HepG2 (cell line): ENCODE data around the gene TOB2. TPM values are rescaled to one million over a fixed set of nuclear protein-coding genes. Genes with fewer than 3 reads are reported as not detected.

Experiments
- ATAC-seq: fragments of 200-7000 bp; cut with Tn5 transposase; 3 replicates; pipeline ENCODE4 v1.9.1; 2020; ENCODE audit warnings: mild to moderate bottlenecking, moderate library complexity
- BruUV-seq: library from RNA; stranded (reverse); fragments of 400-500 nt; replicated peaks from 2 replicates; lab custom pipeline; 2021; lab: Mats Ljungman, UMichigan
- CTCF ChIA-PET: fragments of 300-600 bp; formaldehyde crosslinking; extraction: SDS; loops from one replicate; lab custom pipeline; 2021; ENCODE audit warnings: low total read pairs, inconsistent platforms, low intra/inter-chr PET ratio; lab: Yijun Ruan, JAX
- POLR2A ChIA-PET: fragments of 350-600 bp; sonication (Branson Sonifier 250); formaldehyde crosslinking; loops from one replicate; lab custom pipeline; 2020; ENCODE audit warnings: antibody characterized with exemption, inconsistent platforms; lab: Yijun Ruan, JAX
- DNase-seq: peaks from one replicate; pipeline ENCODE4 v3.0.0-alpha.2; 2015; ENCODE audit warnings: low spot score
- FAIRE-seq: peaks from 3 replicates; lab custom pipeline; 2011; peaks lifted over from hg19 to GRCh38; lab: Jason Lieb, UNC
- H2AFZ ChIP-seq: one replicate; pipeline ENCODE4 v1.6.1; 2011; ENCODE audit warnings: low read length, inconsistent platforms
- H3K27ac ChIP-seq: fragments of 300-600 bp; 3 replicates; pipeline ENCODE4 v1.8.0; 2011; ENCODE audit warnings: mixed run types, mild to moderate bottlenecking, mixed read lengths, low read length, inconsistent platforms; ENCODE audit not compliant: insufficient read depth; ENCODE audit errors: extremely low read length
- H3K27me3 ChIP-seq, 2 experiments: fragments of 200-600 bp in 1 of 2; 2 replicates in 1 of 2; 3 replicates in 1 of 2; pipeline versions ENCODE4 v1.6.0 to v1.8.0; 2011; ENCODE audit warnings: low read length in 2 of 2, mild to moderate bottlenecking in 2 of 2, moderate library complexity in 2 of 2, inconsistent platforms in 1 of 2; ENCODE audit not compliant: insufficient read depth in 2 of 2, control insufficient read depth in 1 of 2
- H3K36me3 ChIP-seq, 2 experiments: fragments of 200-600 bp in 1 of 2; replicated peaks in 1 of 2; 2 replicates in 1 of 2; 3 replicates in 1 of 2; pipeline versions ENCODE4 v1.5.1 to v1.8.0; 2011; ENCODE audit warnings: low read length in 2 of 2, inconsistent platforms in 1 of 2; ENCODE audit not compliant: insufficient read depth in 2 of 2, control insufficient read depth in 1 of 2
- H3K4me1 ChIP-seq: 2 replicates; pipeline ENCODE4 v1.5.1; 2012; ENCODE audit warnings: low read length, inconsistent platforms; ENCODE audit not compliant: insufficient read depth
- H3K4me2 ChIP-seq: 2 replicates; pipeline ENCODE4 v1.6.0; 2011; ENCODE audit warnings: low read depth, low read length, inconsistent platforms
- H3K4me3 ChIP-seq, 3 experiments: fragments of 200-600 bp in 1 of 3; sonication (generic), shearing (Covaris generic) in 1 of 3; replicated peaks in 1 of 3; 2 replicates each; pipeline ENCODE4 v1.5.1; 2011 to 2016; ENCODE audit warnings: low read length in 3 of 3, inconsistent platforms in 2 of 3, low read depth in 2 of 3, mild to moderate bottlenecking in 2 of 3, control low read depth in 1 of 3, mixed read lengths in 1 of 3; ENCODE audit not compliant: insufficient read depth in 1 of 3
- H3K79me2 ChIP-seq: one replicate; pipeline ENCODE4 v1.6.1; 2011; ENCODE audit warnings: low read length, inconsistent platforms; ENCODE audit not compliant: insufficient read depth
- H3K9ac ChIP-seq: 2 replicates; pipeline ENCODE4 v1.6.0; 2011; ENCODE audit warnings: mild to moderate bottlenecking, low read depth, low read length, inconsistent platforms; ENCODE audit not compliant: insufficient read depth
- H3K9me3 ChIP-seq: 2 replicates; pipeline ENCODE4 v1.5.1; 2012; ENCODE audit warnings: mild to moderate bottlenecking, low read length
- H4K20me1 ChIP-seq: 2 replicates; pipeline ENCODE4 v1.6.0; 2011; ENCODE audit warnings: inconsistent platforms, mild to moderate bottlenecking, low read length, moderate library complexity; ENCODE audit not compliant: insufficient read depth
- CREM ChIP-seq, 2 experiments: sonication (generic) in 1 of 2; formaldehyde crosslinking in 1 of 2; IDR thresholded peaks; 2 replicates each; pipeline versions ENCODE4 v1.4.0 to v1.6.1; 2016 to 2020; ENCODE audit warnings: antibody characterized with exemption in 1 of 2, mild to moderate bottlenecking in 1 of 2, missing genetic modification reagents in 1 of 2
- GABPA ChIP-seq, 2 experiments: IDR thresholded peaks; 2 replicates each; pipeline ENCODE4 v1.6.1; 2011 to 2016; ENCODE audit warnings: low read depth in 2 of 2, low read length in 1 of 2, missing biosample characterization in 1 of 2, missing genetic modification characterization in 1 of 2
- HNRNPLL ChIP-seq: fragments of 200-400 bp; formaldehyde crosslinking; IDR thresholded peaks from 2 replicates; pipeline ENCODE4 v1.6.1; 2017; ENCODE audit warnings: mild to moderate bottlenecking, low read depth, low read length; ENCODE audit not compliant: poor library complexity, severe bottlenecking
- MIXL1 ChIP-seq: IDR thresholded peaks from 2 replicates; pipeline ENCODE4 v1.6.1; 2016
- NR2F6 ChIP-seq, 2 experiments: IDR thresholded peaks; 2 replicates each; pipeline ENCODE4 v1.6.1; 2016; ENCODE audit warnings: antibody characterized with exemption in 1 of 2, mild to moderate bottlenecking in 1 of 2
- RBM39 ChIP-seq: fragments of 200-400 bp; formaldehyde crosslinking; IDR thresholded peaks from one replicate; pipeline ENCODE4 v1.6.1; 2018; ENCODE audit warnings: antibody characterized with exemption, mild to moderate bottlenecking, low read depth, low read length; ENCODE audit not compliant: poor library complexity, severe bottlenecking
- TAF15 ChIP-seq: fragments of 200-400 bp; formaldehyde crosslinking; IDR thresholded peaks from one replicate; pipeline ENCODE4 v1.6.1; 2018; ENCODE audit warnings: mild to moderate bottlenecking, low read depth, low read length; ENCODE audit not compliant: poor library complexity, severe bottlenecking
- ZNF317 ChIP-seq: sonication (generic); formaldehyde crosslinking; IDR thresholded peaks from 2 replicates; pipeline ENCODE4 v1.5.0; 2020; ENCODE audit warnings: mild to moderate bottlenecking, missing genetic modification reagents
- ZNF335 ChIP-seq: sonication (generic); formaldehyde crosslinking; IDR thresholded peaks from 2 replicates; pipeline ENCODE4 v1.4.0; 2020; ENCODE audit warnings: missing genetic modification reagents
- ZNF430 ChIP-seq: sonication (generic); formaldehyde crosslinking; IDR thresholded peaks from 2 replicates; pipeline ENCODE4 v1.9.0; 2021; ENCODE audit warnings: mild to moderate bottlenecking, missing genetic modification reagents
- ZNF44 ChIP-seq: sonication (generic); formaldehyde crosslinking; IDR thresholded peaks from 2 replicates; pipeline ENCODE4 v1.5.1; 2020; ENCODE audit warnings: mild to moderate bottlenecking, missing genetic modification reagents
- WGBS: methylation state at CpG from one replicate; pipeline ENCODE4 v1.1.6; 2017; ENCODE audit warnings: low lambda C conversion rate; 5-methylcytosine and 5-hydroxymethylcytosine counted together
- in situ Hi-C: cut with HindIII; loops from 2 replicates; pipeline ENCODE4 v1.10.0; 2017; ENCODE audit warnings: low pct_unique_long_range_greater_than_20kb; ENCODE audit not compliant: extremely low pct_ligation_motif_present
- intact Hi-C: fragments of 100-400 bp; cut with micrococcal nuclease; formaldehyde crosslinking; loops from one replicate; pipeline ENCODE4 v1.10.0; 2022; ENCODE audit not compliant: unreplicated experiment
- polyA plus RNA-seq, 8 experiments: library from polyadenylated mRNA; depleted of rRNA in 3 of 8; stranded (reverse) in 7 of 8; unstranded in 1 of 8; fragments of >200 nt; fragmentation: Illumina TruSeq in 4 of 8; extraction: Trizol in 4 of 8; gene quantifications; 2 replicates each; pipeline versions ENCODE4 v1.2.1 to v1.2.3, GENCODE V29; 2011 to 2016; ENCODE audit warnings: low read depth in 4 of 8, missing spikeins in 1 of 8, mixed read lengths in 1 of 8; ENCODE audit not compliant: insufficient read depth in 1 of 8
- total RNA-seq, 5 experiments: library from RNA; depleted of rRNA; stranded (reverse); fragments of >200 nt; fragmentation: Illumina TruSeq; extraction: Trizol; gene quantifications; 2 replicates each; pipeline ENCODE4 v1.2.3, GENCODE V29; 2016; ENCODE audit warnings: low read depth in 1 of 5
- TF ChIP-seq, protein P1 (sequence below): sonication (generic); formaldehyde crosslinking; IDR thresholded peaks from 2 replicates; pipeline ENCODE4 v1.4.0; 2020; ENCODE audit warnings: missing genetic modification reagents, borderline replicate concordance
- TF ChIP-seq, protein P2 (sequence below): sonication (generic); formaldehyde crosslinking; IDR thresholded peaks from 2 replicates; pipeline ENCODE4 v1.5.1; 2020; ENCODE audit warnings: missing genetic modification reagents, mild to moderate bottlenecking, borderline replicate concordance
- TF ChIP-seq, protein P3 (sequence below): IDR thresholded peaks from 2 replicates; pipeline ENCODE4 v1.6.1; 2018; ENCODE audit warnings: missing genetic modification reagents, mild to moderate bottlenecking, missing compliant biosample characterization
- TF ChIP-seq, protein P4 (sequence below): IDR thresholded peaks from 2 replicates; pipeline ENCODE4 v1.6.1; 2016; ENCODE audit warnings: missing genetic modification reagents, missing compliant biosample characterization
- TF ChIP-seq, protein P5 (sequence below): sonication (generic); formaldehyde crosslinking; IDR thresholded peaks from 2 replicates; pipeline ENCODE4 v1.4.0; 2020; ENCODE audit warnings: missing genetic modification reagents

Gene TOB2
- total and polyA plus RNA-seq, 2 of the 13 experiments (the other 11 are each of a cell fraction or from before 2014, with no cell fraction given), result 12.2 to 13.7 TPM

DNA sequence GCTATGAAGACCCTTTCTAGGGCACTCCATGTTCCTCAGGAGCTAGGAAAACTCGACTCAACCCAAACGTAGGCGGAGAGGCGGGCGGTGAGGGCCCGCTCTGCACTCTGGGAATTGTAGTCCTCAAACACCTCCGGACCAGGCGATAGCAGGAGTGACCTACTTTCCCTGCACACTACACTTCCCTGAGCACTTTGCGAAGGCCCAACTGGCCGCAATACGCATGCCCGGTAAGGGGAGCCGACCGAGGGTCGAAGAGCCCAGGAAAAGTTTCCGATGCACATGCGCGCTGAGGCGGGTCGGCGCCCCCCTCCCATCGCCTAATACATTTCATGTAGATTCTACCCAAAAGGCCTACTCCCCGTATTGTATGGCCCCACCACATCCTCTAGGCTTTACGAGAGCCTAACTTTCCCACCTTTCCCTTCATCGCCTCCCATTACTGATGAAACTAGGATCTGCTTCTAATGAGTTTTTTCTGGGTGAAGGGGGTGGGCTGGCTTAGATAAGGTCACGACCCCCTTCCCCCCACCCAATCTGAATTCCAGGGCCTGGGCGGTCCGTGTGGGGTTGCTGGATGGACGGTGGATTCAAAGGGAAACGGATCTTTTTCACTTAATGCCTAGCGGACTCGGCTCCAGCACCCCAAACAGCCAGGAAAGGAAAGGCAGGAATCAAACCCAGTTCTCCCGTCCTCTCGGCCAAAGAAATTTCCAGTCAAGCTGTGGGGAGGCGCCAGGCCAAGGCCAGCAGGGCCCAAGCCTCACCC lies 2.1 kb downstream of the TOB2 start:
- peaks cover 12% of the 10 kb centered on the region for H4K20me1 ChIP-seq
- no peaks in the 10 kb centered on the region; a peak in 1 of 5 replicates for H3K27me3 ChIP-seq
- peak overlapping the region; percentile 100 for H3K27ac ChIP-seq
- H2AFZ ChIP-seq, result no peak overlapping the region
- H3K9ac ChIP-seq, result peak overlapping the region; percentile 99
- in situ Hi-C loops (no loop called here), intact Hi-C loops (loop anchor here (10.0 kb wide), 1 partner anchor 160 kb away; the partner anchor contains the start of gene RANGAP1)
- H3K4me2 ChIP-seq, result peak overlapping the region; percentile 93
- BruUV-seq, result no TSS peak
- POLR2A ChIA-PET, result interaction anchor here (0.7 to 5.2 kb wide), 14 partner anchors 8 to 177 kb away, joined by 3 to 122 read pairs (median 4); partner anchors contain the start of genes ACO2, DESI1, PHF5A and TEF
- H3K4me3 ChIP-seq, result peak overlapping the region; percentile 89 to 97 (median 90)
- peak; percentile 94 for FAIRE-seq
- peaks cover 65% of the 10 kb centered on the region for H3K79me2 ChIP-seq
- peak; percentile 74 for ATAC-seq
- WGBS, result 2% methylated on average over 32 of the region's 35 CpGs
- no peaks in the 10 kb centered on the region for H3K9me3 ChIP-seq
- CTCF ChIA-PET, result no interaction called here
- DNase-seq, result peak; percentile 98
- peaks cover 6 to 11% of the 10 kb centered on the region in 2 experiments; a peak in 3 of 5 replicates for H3K36me3 ChIP-seq
- peaks cover 27% of the 10 kb centered on the region for H3K4me1 ChIP-seq
- peak; percentile 65; the same call in 1 of the 2 replicates for TF ChIP-seq ZNF335 (CRISPR knock-in tag)
- TF ChIP-seq, protein P1, sequence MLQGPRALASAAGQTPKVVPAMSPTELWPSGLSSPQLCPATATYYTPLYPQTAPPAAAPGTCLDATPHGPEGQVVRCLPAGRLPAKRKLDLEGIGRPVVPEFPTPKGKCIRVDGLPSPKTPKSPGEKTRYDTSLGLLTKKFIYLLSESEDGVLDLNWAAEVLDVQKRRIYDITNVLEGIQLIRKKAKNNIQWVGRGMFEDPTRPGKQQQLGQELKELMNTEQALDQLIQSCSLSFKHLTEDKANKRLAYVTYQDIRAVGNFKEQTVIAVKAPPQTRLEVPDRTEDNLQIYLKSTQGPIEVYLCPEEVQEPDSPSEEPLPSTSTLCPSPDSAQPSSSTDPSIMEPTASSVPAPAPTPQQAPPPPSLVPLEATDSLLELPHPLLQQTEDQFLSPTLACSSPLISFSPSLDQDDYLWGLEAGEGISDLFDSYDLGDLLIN (CRISPR knock-in tag), result no peak
- TF ChIP-seq NR2F6 (IDR thresholded peaks at IDR 0.05), result peak; percentile 89
- peak; percentile 71 for TF ChIP-seq NR2F6 (CRISPR knock-in tag; IDR thresholded peaks at IDR 0.05)
- TF ChIP-seq, protein P2, sequence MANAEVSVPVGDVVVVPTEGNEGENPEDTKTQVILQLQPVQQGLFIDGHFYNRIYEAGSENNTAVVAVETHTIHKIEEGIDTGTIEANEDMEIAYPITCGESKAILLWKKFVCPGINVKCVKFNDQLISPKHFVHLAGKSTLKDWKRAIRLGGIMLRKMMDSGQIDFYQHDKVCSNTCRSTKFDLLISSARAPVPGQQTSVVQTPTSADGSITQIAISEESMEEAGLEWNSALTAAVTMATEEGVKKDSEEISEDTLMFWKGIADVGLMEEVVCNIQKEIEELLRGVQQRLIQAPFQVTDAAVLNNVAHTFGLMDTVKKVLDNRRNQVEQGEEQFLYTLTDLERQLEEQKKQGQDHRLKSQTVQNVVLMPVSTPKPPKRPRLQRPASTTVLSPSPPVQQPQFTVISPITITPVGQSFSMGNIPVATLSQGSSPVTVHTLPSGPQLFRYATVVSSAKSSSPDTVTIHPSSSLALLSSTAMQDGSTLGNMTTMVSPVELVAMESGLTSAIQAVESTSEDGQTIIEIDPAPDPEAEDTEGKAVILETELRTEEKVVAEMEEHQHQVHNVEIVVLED (CRISPR knock-in tag), result peak; percentile 71
- peak; percentile 86 for TF ChIP-seq CREM (IDR thresholded peaks at IDR 0.05)
- TF ChIP-seq CREM (CRISPR knock-in tag; IDR thresholded peaks at IDR 0.05), result no peak
- TF ChIP-seq, protein P3, sequence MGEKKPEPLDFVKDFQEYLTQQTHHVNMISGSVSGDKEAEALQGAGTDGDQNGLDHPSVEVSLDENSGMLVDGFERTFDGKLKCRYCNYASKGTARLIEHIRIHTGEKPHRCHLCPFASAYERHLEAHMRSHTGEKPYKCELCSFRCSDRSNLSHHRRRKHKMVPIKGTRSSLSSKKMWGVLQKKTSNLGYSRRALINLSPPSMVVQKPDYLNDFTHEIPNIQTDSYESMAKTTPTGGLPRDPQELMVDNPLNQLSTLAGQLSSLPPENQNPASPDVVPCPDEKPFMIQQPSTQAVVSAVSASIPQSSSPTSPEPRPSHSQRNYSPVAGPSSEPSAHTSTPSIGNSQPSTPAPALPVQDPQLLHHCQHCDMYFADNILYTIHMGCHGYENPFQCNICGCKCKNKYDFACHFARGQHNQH (CRISPR knock-in tag), result 0 out of 2 replicates have a peak, but pooled peaks have one; percentile 10
- TF ChIP-seq MIXL1 (CRISPR knock-in tag), result no peak
- TF ChIP-seq ZNF317 (CRISPR knock-in tag), result peak; percentile 30; the same call in 1 of the 2 replicates
- TF ChIP-seq, protein P4, sequence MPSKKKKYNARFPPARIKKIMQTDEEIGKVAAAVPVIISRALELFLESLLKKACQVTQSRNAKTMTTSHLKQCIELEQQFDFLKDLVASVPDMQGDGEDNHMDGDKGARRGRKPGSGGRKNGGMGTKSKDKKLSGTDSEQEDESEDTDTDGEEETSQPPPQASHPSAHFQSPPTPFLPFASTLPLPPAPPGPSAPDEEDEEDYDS (CRISPR knock-in tag), result peak; percentile 54
- TF ChIP-seq TAF15, result no peak
- TF ChIP-seq ZNF430 (CRISPR knock-in tag), result peak; percentile 24; the same call in 1 of the 2 replicates
- peak; percentile 27; the same call in 1 of the 2 replicates for TF ChIP-seq ZNF44 (CRISPR knock-in tag)
- TF ChIP-seq RBM39, result peak; percentile 74
- TF ChIP-seq HNRNPLL, result peak; percentile 52
- TF ChIP-seq, protein P5, sequence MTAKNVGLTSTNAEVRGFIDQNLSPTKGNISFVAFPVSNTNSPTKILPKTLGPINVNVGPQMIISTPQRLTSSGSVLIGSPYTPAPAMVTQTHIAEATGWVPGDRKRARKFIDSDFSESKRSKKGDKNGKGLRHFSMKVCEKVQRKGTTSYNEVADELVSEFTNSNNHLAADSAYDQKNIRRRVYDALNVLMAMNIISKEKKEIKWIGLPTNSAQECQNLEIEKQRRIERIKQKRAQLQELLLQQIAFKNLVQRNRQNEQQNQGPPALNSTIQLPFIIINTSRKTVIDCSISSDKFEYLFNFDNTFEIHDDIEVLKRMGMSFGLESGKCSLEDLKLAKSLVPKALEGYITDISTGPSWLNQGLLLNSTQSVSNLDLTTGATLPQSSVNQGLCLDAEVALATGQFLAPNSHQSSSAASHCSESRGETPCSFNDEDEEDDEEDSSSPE (CRISPR knock-in tag), result peak; percentile 19; the same call in 1 of the 2 replicates
- no peak for TF ChIP-seq GABPA (IDR thresholded peaks at IDR 0.05; ENCODE audit: low read depth, low read length)
- TF ChIP-seq GABPA (CRISPR knock-in tag; IDR thresholded peaks at IDR 0.05; ENCODE audit: low read depth), result peak; percentile 70
